Glutamatergic neuron (in vitro differentiated cells): Measurements from ENCODE around the gene SETD2. TPM values are rescaled to one million over a fixed set of nuclear protein-coding genes. Genes with fewer than 3 reads are reported as not detected.
"Not testable (repeated sequence)": the region's sequence is repeated elsewhere in the genome, so short reads cannot be mapped to it uniquely, and the experiment has no call there.

Experiments used
- DNase-seq: peaks from one replicate; pipeline ENCODE4 v3.0.0; 2022
- H3K27ac Mint-ChIP-seq: one replicate; pipeline ENCODE4 v1.8.0; 2020; ENCODE audit warnings: mild to moderate bottlenecking, mixed read lengths, inconsistent platforms; ENCODE audit not compliant: unreplicated experiment
- H3K27me3 Mint-ChIP-seq: one replicate; pipeline ENCODE4 v1.8.0; 2020; ENCODE audit warnings: mild to moderate bottlenecking, moderate library complexity, mixed read lengths, inconsistent platforms; ENCODE audit not compliant: unreplicated experiment
- H3K36me3 Mint-ChIP-seq: one replicate; pipeline ENCODE4 v1.8.0; 2020; ENCODE audit warnings: mild to moderate bottlenecking, mixed read lengths, inconsistent platforms; ENCODE audit not compliant: unreplicated experiment
- H3K4me1 Mint-ChIP-seq: one replicate; pipeline ENCODE4 v1.8.0; 2020; ENCODE audit warnings: mild to moderate bottlenecking, low read depth, mixed read lengths, inconsistent platforms; ENCODE audit not compliant: unreplicated experiment
- H3K4me3 Mint-ChIP-seq: one replicate; pipeline ENCODE4 v1.8.0; 2020; ENCODE audit warnings: mild to moderate bottlenecking, mixed read lengths, inconsistent platforms; ENCODE audit not compliant: unreplicated experiment
- H3K9me3 Mint-ChIP-seq: one replicate; pipeline ENCODE4 v1.8.0; 2020; ENCODE audit warnings: mild to moderate bottlenecking, moderate library complexity, mixed read lengths, inconsistent platforms; ENCODE audit not compliant: unreplicated experiment
- CTCF ChIP-seq: fragments of 200-600 bp; sonication (generic); IDR thresholded peaks from one replicate; pipeline ENCODE4 v1.5.0; 2021; ENCODE audit not compliant: partially characterized antibody, unreplicated experiment
- total RNA-seq: library from RNA; stranded (reverse); fragmentation: NEBNext Ultra II Directional; extraction: Animal tissue kit (Norgen Biotek cat#: 25700); gene quantifications from one replicate; pipeline ENCODE4 v1.2.1, GENCODE V29; 2021; ENCODE audit not compliant: unreplicated experiment

The SETD2 gene
- total RNA-seq, 1 donor from 2014 or later = 59.1 TPM

- H3K9me3 Mint-ChIP-seq = no peaks in the 10 kb centered on the region
These were observed 42.5 kb downstream of the SETD2 start for GRCh38 chr3:47121409-47121808.

GRCh38 chr3:47120138-47120537 is 43.8 kb downstream of the SETD2 start:
- Mint-ChIP-seq H3K4me3 (no peak overlapping the region), H3K36me3 (peaks cover 14% of the 10 kb centered on the region), H3K27ac (no peak overlapping the region), H3K4me1 (no peaks in the 10 kb centered on the region), H3K27me3 (no peaks in the 10 kb centered on the region), H3K9me3 (no peaks in the 10 kb centered on the region)
- TF ChIP-seq CTCF = no peak
- DNase-seq = no peak

More at GRCh38 chr3:47121409-47121808, 42.5 kb downstream of the SETD2 start:
- no peaks in the 10 kb centered on the region for H3K4me1 Mint-ChIP-seq
- no peaks in the 10 kb centered on the region for H3K27me3 Mint-ChIP-seq
- peaks cover 14% of the 10 kb centered on the region for H3K36me3 Mint-ChIP-seq
- no peak for TF ChIP-seq CTCF
- no peak for DNase-seq
- no peak overlapping the region for H3K4me3 Mint-ChIP-seq
- no peak overlapping the region for H3K27ac Mint-ChIP-seq

GRCh38 chr3:47119387-47119786 is 44.5 kb downstream of the SETD2 start:
- H3K4me1 Mint-ChIP-seq, H3K27me3 Mint-ChIP-seq, H3K9me3 Mint-ChIP-seq, H3K27ac Mint-ChIP-seq, DNase-seq, H3K4me3 Mint-ChIP-seq: not testable (repeated sequence)
- peaks cover 14% of the 10 kb centered on the region for H3K36me3 Mint-ChIP-seq

DNA sequence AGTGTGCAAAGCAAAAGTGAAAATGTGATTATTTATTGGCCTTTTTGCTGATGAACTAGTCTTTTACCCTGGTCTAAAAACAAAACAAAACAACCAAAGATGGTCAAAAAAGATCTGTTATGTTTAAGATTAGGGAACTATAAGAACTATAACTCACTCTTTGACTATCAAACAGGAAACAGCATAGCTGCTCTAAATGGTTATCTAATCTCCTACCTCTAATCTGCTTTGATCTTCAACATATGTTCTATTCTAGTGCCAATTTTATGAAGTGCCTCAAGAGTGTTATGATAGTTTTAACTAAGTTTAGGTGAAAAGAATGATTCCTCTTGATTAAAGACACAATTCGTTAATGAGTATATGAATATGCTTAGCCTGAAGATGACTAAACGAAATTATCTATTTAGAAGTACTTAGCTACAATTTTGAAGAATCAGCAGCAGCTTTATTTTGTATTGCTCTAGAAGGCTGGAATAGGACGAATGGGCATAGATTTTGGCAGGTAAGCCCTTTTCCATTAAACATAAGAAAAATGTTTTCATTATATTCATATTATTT is 46.0 kb downstream of the SETD2 start:
- Mint-ChIP-seq H3K4me1 (no peaks in the 10 kb centered on the region), H3K27me3 (no peaks in the 10 kb centered on the region), H3K4me3 (no peak overlapping the region), H3K9me3 (no peaks in the 10 kb centered on the region), H3K36me3 (peaks cover 10% of the 10 kb centered on the region), H3K27ac (no peak overlapping the region)
- no peak for DNase-seq
- TF ChIP-seq CTCF = no peak

DNA sequence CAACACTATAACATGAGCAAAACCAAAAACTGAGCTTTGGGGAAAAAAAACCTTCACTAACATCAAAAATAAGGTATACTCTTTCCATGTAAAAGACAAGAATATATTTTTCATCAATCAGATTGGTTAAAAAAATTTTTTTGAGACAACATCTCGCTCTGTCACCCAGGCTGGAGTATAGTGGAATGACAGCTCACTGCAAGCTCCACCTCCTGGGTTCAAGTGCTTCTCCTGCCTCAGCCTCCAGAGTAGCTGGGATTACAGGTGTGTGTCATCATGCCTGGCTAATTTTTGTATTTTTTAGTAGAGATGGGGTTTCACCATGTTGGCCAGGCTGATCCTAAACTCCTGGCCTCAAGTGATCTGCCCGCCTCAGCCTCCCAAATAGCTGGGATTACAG is 48.4 kb downstream of the SETD2 start:
- H3K4me1 Mint-ChIP-seq, H3K9me3 Mint-ChIP-seq, DNase-seq, H3K4me3 Mint-ChIP-seq, H3K27me3 Mint-ChIP-seq, H3K27ac Mint-ChIP-seq, H3K36me3 Mint-ChIP-seq: not testable (repeated sequence)

- H3K27me3 Mint-ChIP-seq = peaks cover 3% of the 10 kb centered on the region
- no peaks in the 10 kb centered on the region for H3K9me3 Mint-ChIP-seq
- DNase-seq = no peak
- H3K36me3 Mint-ChIP-seq = no peaks in the 10 kb centered on the region
- no peak overlapping the region for H3K4me3 Mint-ChIP-seq
- no peak overlapping the region for H3K27ac Mint-ChIP-seq
- no peaks in the 10 kb centered on the region for H3K4me1 Mint-ChIP-seq
- TF ChIP-seq CTCF = no peak
These were observed 50.1 kb downstream of the SETD2 start for GRCh38 chr3:47113669-47114365.
